ENCODE data around the gene CCDC87. TPM values are rescaled to one million over a fixed set of nuclear protein-coding genes. Genes with fewer than 3 reads are reported as not detected.

CCDC87 gene
- 0.60 to 0.67 TPM (median 0.63 TPM) in 5 replicates for total RNA-seq (2022; extraction: Qiagen RNA extraction)

GRCh38 chr11:66592457-66593302 lies at the start of gene CCDC87, which contains the start of gene CCS:
Gene CCDC87, minus strand, starts transcription at chr11:66593063. Its CDS starts 48 bp downstream, at chr11:66593015.
Gene CCS, plus strand, starts transcription at chr11:66593185. Its CDS starts 77 bp downstream, at chr11:66593262.

DNA sequence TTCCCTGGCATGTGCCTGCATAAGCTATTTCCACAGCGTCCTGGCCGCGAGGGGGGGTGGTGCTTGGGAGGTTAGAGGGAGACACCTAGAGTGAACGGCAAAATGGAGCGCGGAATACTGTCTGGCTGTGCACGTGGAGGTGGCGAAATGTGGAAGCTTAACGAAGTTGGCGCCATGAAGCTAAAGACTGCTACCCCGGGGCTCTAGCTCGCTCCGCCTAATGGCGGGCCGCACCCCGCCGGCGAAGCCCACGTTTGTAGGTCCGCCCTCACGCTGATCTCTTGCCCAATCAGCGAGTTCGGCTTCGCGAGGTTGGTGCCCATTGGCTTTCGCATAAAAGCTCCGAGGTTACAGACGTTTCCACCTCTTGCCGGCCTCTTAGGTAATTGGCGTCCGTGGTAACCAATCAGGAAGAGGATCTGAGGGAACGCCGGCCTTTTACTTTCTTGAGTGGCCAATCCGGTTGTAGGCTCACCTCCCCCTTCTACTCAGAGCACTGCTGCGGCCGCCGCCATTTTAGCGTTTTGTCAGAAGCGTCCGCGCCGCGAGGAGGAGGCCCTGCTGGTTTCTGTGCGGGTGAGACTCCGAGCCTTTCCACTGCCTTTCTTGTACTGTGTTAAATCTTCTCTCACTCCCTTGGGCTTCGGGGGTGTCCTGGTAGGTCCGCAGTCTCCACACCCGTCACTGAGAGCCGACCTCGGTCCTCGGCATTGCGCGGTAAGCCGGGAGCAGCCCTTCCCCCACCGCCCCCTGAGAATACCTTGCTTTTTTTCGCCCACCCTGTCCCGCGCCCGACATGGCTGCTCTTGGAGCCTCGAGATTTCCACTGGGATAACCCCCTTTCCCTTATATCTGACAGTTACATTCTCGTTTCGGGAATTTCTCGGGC lies 45.6 kb upstream of the CCDC87 start, which contains the start of gene RBM4:
Gene RBM4 (plus strand): TSS at position 527 of the 889 bp plus-strand sequence. CDS start 1,009 bp downstream, outside the sequence.

GRCh38 chr11:66616379-66617154 lies 23.7 kb upstream of the CCDC87 start, which contains the start of gene RBM14:
Gene RBM14, plus strand, starts transcription at chr11:66616630. Its CDS starts 91 bp downstream, at chr11:66616721.

GRCh38 chr11:66568124-66568916 lies 24.5 kb downstream of the CCDC87 start, which contains the start of gene CTSF:
Gene CTSF, minus strand, starts transcription at chr11:66568606. Its CDS starts 120 bp downstream, at chr11:66568486.

GRCh38 chr11:66546368-66546965 lies 46.4 kb downstream of the CCDC87 start, which contains the start of gene ACTN3:
Gene ACTN3, plus strand, starts transcription at chr11:66546903. Its CDS starts 35 bp downstream, at chr11:66546938.

DNA sequence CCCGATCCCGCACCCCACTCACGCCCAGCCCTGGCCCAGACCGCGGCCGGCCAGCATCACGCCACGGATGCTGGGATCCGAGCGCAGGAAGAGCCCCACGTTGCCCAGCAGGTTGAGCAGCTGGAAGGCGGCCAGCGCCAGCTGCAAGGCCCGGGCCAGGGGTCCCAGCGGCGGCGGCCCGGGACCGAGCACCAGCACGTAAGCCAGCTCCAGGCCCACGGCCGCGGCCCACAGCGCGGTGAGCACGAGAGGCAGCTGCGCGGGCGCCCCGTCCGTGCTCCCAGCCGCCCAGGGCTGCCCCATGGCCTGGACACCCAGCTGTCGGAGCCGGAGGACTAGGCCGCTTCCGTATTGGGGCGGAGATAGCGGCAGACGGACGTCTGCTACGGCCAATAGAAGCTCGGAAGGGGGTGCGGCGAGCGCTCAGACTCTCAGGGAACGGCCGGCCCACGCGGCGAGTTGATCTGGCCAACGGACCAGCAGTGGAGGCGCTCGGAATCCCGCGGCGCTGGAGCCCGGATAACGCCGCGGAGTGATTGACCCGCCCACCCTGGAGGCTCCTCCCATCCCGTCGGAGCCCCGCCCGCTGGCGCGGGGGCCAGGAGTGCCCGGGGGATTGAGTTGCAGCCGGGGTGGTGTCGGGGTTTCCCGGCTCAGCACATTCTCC lies 47.0 kb downstream of the CCDC87 start, which contains the start of gene ZDHHC24:
Gene ZDHHC24 (minus strand): TSS at position 348 of the 667 bp plus-strand sequence. CDS start 45 bp downstream, at position 303.

Other genes starting within 250 kb of the CCDC87 start
- 74.1 to 98.9 TPM (median 84.5 TPM) in 5 replicates for gene BRMS1, start 248.0 kb downstream of the CCDC87 start, total RNA-seq (2022; extraction: Qiagen RNA extraction)
- gene B4GAT1, start 245.4 kb downstream of the CCDC87 start, total RNA-seq (2022; extraction: Qiagen RNA extraction) = 12.7 to 20.1 TPM (median 17.5 TPM) in 5 replicates
- 6.4 to 7.5 TPM (median 6.8 TPM) in 5 replicates for gene SLC29A2, start 221.3 kb downstream of the CCDC87 start, total RNA-seq (2022; extraction: Qiagen RNA extraction)
- gene NPAS4, start 172.0 kb downstream of the CCDC87 start, total RNA-seq (2022; extraction: Qiagen RNA extraction) = not detected in 5 replicates
- 96.7 to 118 TPM (median 111 TPM) in 5 replicates for gene MRPL11, start 154.2 kb downstream of the CCDC87 start, total RNA-seq (2022; extraction: Qiagen RNA extraction)
- gene PELI3, start 126.2 kb downstream of the CCDC87 start, total RNA-seq (2022; extraction: Qiagen RNA extraction) = 3.6 to 5.6 TPM (median 5.1 TPM) in 5 replicates
- gene DPP3, start 112.6 kb downstream of the CCDC87 start, total RNA-seq (2022; extraction: Qiagen RNA extraction) = 52.7 to 59.0 TPM (median 57.5 TPM) in 5 replicates
- gene BBS1, start 82.4 kb downstream of the CCDC87 start, total RNA-seq (2022; extraction: Qiagen RNA extraction) = 8.2 to 11.7 TPM (median 9.5 TPM) in 5 replicates
- gene ZDHHC24, start 47.0 kb downstream of the CCDC87 start, total RNA-seq (2022; extraction: Qiagen RNA extraction) = 6.2 to 14.4 TPM (median 13.6 TPM) in 5 replicates
- gene ACTN3, start 46.2 kb downstream of the CCDC87 start, total RNA-seq (2022; extraction: Qiagen RNA extraction) = not detected in 5 replicates
- 30.3 to 40.9 TPM (median 33.5 TPM) in 5 replicates for gene CTSF, start 24.5 kb downstream of the CCDC87 start, total RNA-seq (2022; extraction: Qiagen RNA extraction)
- 26.2 to 30.7 TPM (median 27.4 TPM) in 5 replicates for gene CCS, start 122 bp upstream of the CCDC87 start, total RNA-seq (2022; extraction: Qiagen RNA extraction)
- 63.5 to 82.0 TPM (median 66.9 TPM) in 5 replicates for gene RBM14, start 23.6 kb upstream of the CCDC87 start, total RNA-seq (2022; extraction: Qiagen RNA extraction)
- gene RBM4, start 45.6 kb upstream of the CCDC87 start, total RNA-seq (2022; extraction: Qiagen RNA extraction) = 128 to 156 TPM (median 136 TPM) in 5 replicates
- gene RBM4B, start 84.8 kb upstream of the CCDC87 start, total RNA-seq (2022; extraction: Qiagen RNA extraction) = 17.6 to 22.3 TPM (median 19.3 TPM) in 5 replicates
- gene SPTBN2, start 136.2 kb upstream of the CCDC87 start, total RNA-seq (2022; extraction: Qiagen RNA extraction) = 8.7 to 10.7 TPM (median 9.7 TPM) in 5 replicates

Data from A549 treated with Mapracorat at 1 μM for 4 hours (cell line).